ENCODE measurements around the gene NPAS3. TPM values are rescaled to one million over a fixed set of nuclear protein-coding genes. Genes with fewer than 3 reads are reported as not detected.

NPAS3 gene
- total RNA-seq, 1 donor from 2014 or later = 6.1 TPM

DNA sequence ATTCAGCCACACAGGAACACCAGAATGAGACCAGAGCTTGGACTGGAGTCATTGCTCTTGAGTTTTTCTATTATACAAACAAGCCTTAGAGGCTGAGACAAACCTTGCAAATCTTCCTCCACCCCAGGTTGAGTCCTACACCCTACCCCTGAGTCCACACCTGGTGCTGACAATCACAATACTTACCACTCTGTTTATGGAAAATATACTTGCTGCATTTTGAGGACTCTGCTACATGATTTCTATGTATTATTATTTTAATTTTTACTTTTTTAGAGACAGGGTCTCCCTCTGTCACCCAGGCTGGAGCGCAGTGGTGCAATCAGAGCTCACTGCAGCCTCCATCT is 910.7 kb downstream of the NPAS3 start:
- Mint-ChIP-seq H3K27me3 (peaks cover 9% of the 10 kb centered on the region), H3K4me1 (ENCODE audit: low read depth) (peaks cover 15% of the 10 kb centered on the region), H3K36me3 (ENCODE audit: insufficient read depth) (no peaks in the 10 kb centered on the region), H3K9me3 (ENCODE audit: low read depth) (no peaks in the 10 kb centered on the region), H3K4me3 (ENCODE audit: low read depth) (no peak overlapping the region), H3K27ac (no peak overlapping the region)
- DNase-seq (ENCODE audit: low spot score, unreplicated experiment) = no peak
- TF ChIP-seq, protein P1, sequence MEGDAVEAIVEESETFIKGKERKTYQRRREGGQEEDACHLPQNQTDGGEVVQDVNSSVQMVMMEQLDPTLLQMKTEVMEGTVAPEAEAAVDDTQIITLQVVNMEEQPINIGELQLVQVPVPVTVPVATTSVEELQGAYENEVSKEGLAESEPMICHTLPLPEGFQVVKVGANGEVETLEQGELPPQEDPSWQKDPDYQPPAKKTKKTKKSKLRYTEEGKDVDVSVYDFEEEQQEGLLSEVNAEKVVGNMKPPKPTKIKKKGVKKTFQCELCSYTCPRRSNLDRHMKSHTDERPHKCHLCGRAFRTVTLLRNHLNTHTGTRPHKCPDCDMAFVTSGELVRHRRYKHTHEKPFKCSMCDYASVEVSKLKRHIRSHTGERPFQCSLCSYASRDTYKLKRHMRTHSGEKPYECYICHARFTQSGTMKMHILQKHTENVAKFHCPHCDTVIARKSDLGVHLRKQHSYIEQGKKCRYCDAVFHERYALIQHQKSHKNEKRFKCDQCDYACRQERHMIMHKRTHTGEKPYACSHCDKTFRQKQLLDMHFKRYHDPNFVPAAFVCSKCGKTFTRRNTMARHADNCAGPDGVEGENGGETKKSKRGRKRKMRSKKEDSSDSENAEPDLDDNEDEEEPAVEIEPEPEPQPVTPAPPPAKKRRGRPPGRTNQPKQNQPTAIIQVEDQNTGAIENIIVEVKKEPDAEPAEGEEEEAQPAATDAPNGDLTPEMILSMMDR (IDR thresholded peaks at IDR 0.05; ENCODE audit: unreplicated experiment) = no peak

DNA sequence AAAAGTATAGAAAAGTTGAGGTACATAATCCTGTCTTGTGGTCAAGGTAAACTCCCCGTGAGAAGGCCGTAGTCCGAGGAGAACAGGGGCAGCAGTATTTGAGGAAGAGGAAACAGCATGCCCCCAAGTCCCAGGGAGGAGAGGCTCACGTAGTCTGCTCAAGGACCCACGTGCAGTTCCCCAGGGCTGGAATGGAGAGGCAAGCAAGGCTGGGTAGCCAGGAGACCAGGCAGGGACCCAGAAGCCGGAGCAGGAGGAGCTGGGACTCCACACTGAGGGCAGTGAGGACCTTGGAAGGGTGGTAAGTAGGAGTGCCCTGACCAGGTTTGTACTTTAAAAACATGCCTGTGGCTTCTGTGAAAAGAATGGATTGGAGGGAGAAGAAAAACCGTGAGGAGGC is 912.1 kb downstream of the NPAS3 start:
- Mint-ChIP-seq H3K27ac (no peak overlapping the region), H3K9me3 (ENCODE audit: low read depth) (no peaks in the 10 kb centered on the region), H3K4me1 (ENCODE audit: low read depth) (peaks cover 15% of the 10 kb centered on the region), H3K36me3 (ENCODE audit: insufficient read depth) (no peaks in the 10 kb centered on the region), H3K27me3 (peaks cover 9% of the 10 kb centered on the region), H3K4me3 (ENCODE audit: low read depth) (no peak overlapping the region)
- TF ChIP-seq, protein P1 (IDR thresholded peaks at IDR 0.05; ENCODE audit: unreplicated experiment) = no peak
- no peak for DNase-seq (ENCODE audit: low spot score, unreplicated experiment)

DNA sequence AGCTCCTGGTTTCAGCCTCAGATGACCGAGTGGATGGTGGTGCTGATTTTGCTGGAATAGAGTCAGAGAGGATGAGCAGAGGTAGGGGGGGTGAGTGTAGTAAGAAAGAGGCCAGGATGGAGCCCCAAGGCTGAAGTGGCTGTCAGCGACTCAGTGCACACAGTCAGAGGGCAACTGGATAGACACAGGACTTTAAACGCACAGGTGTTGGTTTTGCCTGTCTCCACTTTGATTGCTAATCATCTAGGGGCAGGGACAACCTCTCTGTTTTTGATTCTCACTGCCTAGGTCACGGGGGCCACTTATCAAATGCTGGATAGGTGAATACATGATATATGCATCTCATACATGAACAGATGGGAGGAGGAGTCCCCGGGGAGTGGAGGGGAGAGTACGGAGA is 912.7 kb downstream of the NPAS3 start:
- Mint-ChIP-seq H3K36me3 (ENCODE audit: insufficient read depth) (no peaks in the 10 kb centered on the region), H3K4me1 (ENCODE audit: low read depth) (peaks cover 15% of the 10 kb centered on the region), H3K27ac (no peak overlapping the region), H3K4me3 (ENCODE audit: low read depth) (no peak overlapping the region), H3K27me3 (peaks cover 6% of the 10 kb centered on the region), H3K9me3 (ENCODE audit: low read depth) (no peaks in the 10 kb centered on the region)
- TF ChIP-seq, protein P1 (IDR thresholded peaks at IDR 0.05; ENCODE audit: unreplicated experiment) = no peak
- DNase-seq (ENCODE audit: low spot score, unreplicated experiment) = no peak

DNA sequence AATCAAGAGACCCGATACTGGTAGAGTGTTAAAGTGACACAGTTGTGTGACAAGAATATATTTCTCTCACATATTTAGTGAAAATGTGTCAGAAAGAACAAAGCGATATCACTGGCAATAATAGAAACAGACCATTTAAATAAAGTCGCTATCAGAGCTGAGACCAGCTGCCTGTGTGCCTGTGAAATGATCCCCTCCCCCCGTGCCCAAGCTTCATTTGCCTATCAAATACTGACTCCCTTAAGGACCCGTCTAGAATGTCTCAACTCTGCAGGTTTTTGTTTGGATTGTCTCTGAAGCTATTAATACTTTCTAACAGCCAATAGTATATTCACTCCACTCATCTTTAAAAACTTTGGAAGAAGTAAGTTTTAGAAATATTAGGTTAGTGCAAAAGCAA is 913.3 kb downstream of the NPAS3 start:
- Mint-ChIP-seq H3K9me3 (ENCODE audit: low read depth) (no peaks in the 10 kb centered on the region), H3K27ac (no peak overlapping the region), H3K27me3 (peaks cover 6% of the 10 kb centered on the region), H3K36me3 (ENCODE audit: insufficient read depth) (no peaks in the 10 kb centered on the region), H3K4me1 (ENCODE audit: low read depth) (peaks cover 15% of the 10 kb centered on the region), H3K4me3 (ENCODE audit: low read depth) (no peak overlapping the region)
- DNase-seq (ENCODE audit: low spot score, unreplicated experiment) = no peak
- TF ChIP-seq, protein P1 (IDR thresholded peaks at IDR 0.05; ENCODE audit: unreplicated experiment) = no peak

All from progenitor cell of endocrine pancreas (in vitro differentiated cells).